ENCODE measurements around the gene CACUL1. TPM values are rescaled to one million over a fixed set of nuclear protein-coding genes. Genes with fewer than 3 reads are reported as not detected.

CACUL1 gene
- total RNA-seq, 1 donor from 2014 or later = 23.6 TPM

GRCh38 chr10:118708571-118708970 lies 46.2 kb downstream of the CACUL1 start:
- no peak for DNase-seq (ENCODE audit: low spot score in 2 of 2)
- H3K36me3 ChIP-seq = no peaks in the 10 kb centered on the region
- H3K27me3 ChIP-seq = no peaks in the 10 kb centered on the region
- H3K4me1 ChIP-seq = peaks cover 4 to 6% of the 10 kb centered on the region in 2 donors
- no peaks in the 10 kb centered on the region for H3K9me3 ChIP-seq
- no peak overlapping the region for H3K4me3 ChIP-seq
- no peak for TF ChIP-seq CTCF (IDR thresholded peaks at IDR 0.05)
- H3K27ac ChIP-seq = no peak overlapping the region
- intact Hi-C loops (cut with DNase I) = no loop called here

GRCh38 chr10:118704711-118705110 lies 50.1 kb downstream of the CACUL1 start:
- no peak for TF ChIP-seq CTCF (IDR thresholded peaks at IDR 0.05)
- Histone ChIP-seq H3K27me3 (no peaks in the 10 kb centered on the region), H3K27ac (no peak overlapping the region), H3K9me3 (no peaks in the 10 kb centered on the region), H3K4me1 (peaks cover 4 to 6% of the 10 kb centered on the region in 2 donors), H3K36me3 (peaks cover 0 to 10% of the 10 kb centered on the region in 2 donors), H3K4me3 (no peak overlapping the region)
- intact Hi-C loops (cut with DNase I) = no loop called here
- no peak for DNase-seq (ENCODE audit: low spot score in 2 of 2)

- Histone ChIP-seq H3K9me3 (no peaks in the 10 kb centered on the region), H3K4me1 (no peaks in the 10 kb centered on the region), H3K36me3 (peaks cover 0 to 11% of the 10 kb centered on the region in 2 donors), H3K27ac (no peak overlapping the region), H3K27me3 (no peaks in the 10 kb centered on the region), H3K4me3 (no peak overlapping the region)
- TF ChIP-seq CTCF (IDR thresholded peaks at IDR 0.05) = no peak
- intact Hi-C loops (cut with DNase I) = no loop called here
- no peak for DNase-seq (ENCODE audit: low spot score in 2 of 2)
These were observed 53.0 kb downstream of the CACUL1 start for GRCh38 chr10:118701529-118702323.

- no peak for DNase-seq (ENCODE audit: low spot score in 2 of 2)
- peaks cover 7 to 17% of the 10 kb centered on the region in 2 donors for H3K36me3 ChIP-seq
- no peaks in the 10 kb centered on the region for H3K27me3 ChIP-seq
- intact Hi-C loops (cut with DNase I) = no loop called here
- no peak overlapping the region for H3K4me3 ChIP-seq
- no peak for TF ChIP-seq CTCF (IDR thresholded peaks at IDR 0.05)
- no peaks in the 10 kb centered on the region for H3K9me3 ChIP-seq
- no peak overlapping the region for H3K27ac ChIP-seq
- peaks cover 0 to 2% of the 10 kb centered on the region in 2 donors for H3K4me1 ChIP-seq
These were observed 56.3 kb downstream of the CACUL1 start for GRCh38 chr10:118698421-118698820.

GRCh38 chr10:118694848-118695247 lies 59.9 kb downstream of the CACUL1 start:
- intact Hi-C loops (cut with DNase I) = no loop called here
- Histone ChIP-seq H3K9me3 (no peaks in the 10 kb centered on the region), H3K4me3 (no peak overlapping the region), H3K27ac (no peak overlapping the region), H3K4me1 (peaks cover 0 to 2% of the 10 kb centered on the region in 2 donors), H3K36me3 (peaks cover 8 to 19% of the 10 kb centered on the region in 2 donors), H3K27me3 (no peaks in the 10 kb centered on the region)
- no peak for DNase-seq (ENCODE audit: low spot score in 2 of 2)
- no peak for TF ChIP-seq CTCF (IDR thresholded peaks at IDR 0.05)
